Measurements from ENCODE around the gene DDIT4L.
"Not testable (repeated sequence)": the region's sequence is repeated elsewhere in the genome, so short reads cannot be mapped to it uniquely, and the experiment has no call there.

DDIT4L gene

GRCh38 chr4:100165809-100166208, 24.5 kb downstream of the DDIT4L start:
- DNase-seq = peak; percentile 31

- DNase-seq = no peak
Observed at GRCh38 chr4:100164808-100165760, 25.2 kb downstream of the DDIT4L start.

GRCh38 chr4:100162027-100162685, 28.1 kb downstream of the DDIT4L start:
- DNase-seq = no peak

- DNase-seq = no peak
Observed at GRCh38 chr4:100149190-100149589, 41.1 kb downstream of the DDIT4L start.

GRCh38 chr4:100147684-100148083, 42.6 kb downstream of the DDIT4L start:
- DNase-seq = peak; percentile 34

- no peak for DNase-seq
Observed at GRCh38 chr4:100147198-100147597, 43.1 kb downstream of the DDIT4L start.

GRCh38 chr4:100146756-100147155, 43.5 kb downstream of the DDIT4L start:
- no peak for DNase-seq

- DNase-seq = not testable (repeated sequence)
Observed at GRCh38 chr4:100137320-100137719, 52.9 kb downstream of the DDIT4L start.

All from OCI-M1 (cell line).